Smooth muscle cell (in vitro differentiated cells): ENCODE results near the gene RASSF8. TPM values are rescaled to one million over a fixed set of nuclear protein-coding genes. Genes with fewer than 3 reads are reported as not detected.
"Not testable (repeated sequence)": the region's sequence is repeated elsewhere in the genome, so short reads cannot be mapped to it uniquely, and the experiment has no call there.

Experiments used
- DNase-seq: peaks from one replicate; lab custom pipeline; 2025; ENCODE audit not compliant: unreplicated experiment; lab: John Stamatoyannopoulos, UW
- H2AFZ ChIP-seq: fragments of 200-600 bp; sonication (generic); 2 replicates; pipeline ENCODE4 v1.6.0; 2016; ENCODE audit warnings: antibody characterized with exemption, low read depth, mild to moderate bottlenecking
- H3F3A ChIP-seq: fragments of 200-600 bp; sonication (generic); 2 replicates; pipeline ENCODE4 v1.6.0; 2017; ENCODE audit warnings: antibody characterized with exemption, low read depth
- H3K27ac ChIP-seq: fragments of 200-600 bp; sonication (generic); 2 replicates; pipeline ENCODE4 v1.5.1; 2016; ENCODE audit warnings: low read depth, mild to moderate bottlenecking
- H3K27me3 ChIP-seq: fragments of 200-600 bp; sonication (generic); 2 replicates; pipeline ENCODE4 v1.6.1; 2016; ENCODE audit warnings: low read depth, mild to moderate bottlenecking
- H3K36me3 ChIP-seq: fragments of 200-600 bp; sonication (generic); 2 replicates; pipeline ENCODE4 v1.5.1; 2016; ENCODE audit warnings: low read depth
- H3K4me1 ChIP-seq: fragments of 200-600 bp; sonication (generic); 2 replicates; pipeline ENCODE4 v1.5.1; 2016; ENCODE audit warnings: low read depth
- H3K4me2 ChIP-seq: fragments of 200-600 bp; sonication (generic); 2 replicates; pipeline ENCODE4 v1.6.0; 2016; ENCODE audit warnings: mild to moderate bottlenecking
- H3K4me3 ChIP-seq: fragments of 200-600 bp; sonication (generic); 2 replicates; pipeline ENCODE4 v1.5.1; 2016; ENCODE audit warnings: mild to moderate bottlenecking
- H3K79me2 ChIP-seq: fragments of 200-600 bp; sonication (generic); 2 replicates; pipeline ENCODE4 v1.6.0; 2016; ENCODE audit warnings: low read depth, mild to moderate bottlenecking
- H3K9ac ChIP-seq: fragments of 200-600 bp; sonication (generic); 2 replicates; pipeline ENCODE4 v1.6.0; 2016; ENCODE audit warnings: low read depth
- H3K9me3 ChIP-seq: fragments of 200-600 bp; sonication (generic); replicated peaks from 2 replicates; pipeline ENCODE4 v1.5.1; 2016; ENCODE audit warnings: low read depth
- H4K20me1 ChIP-seq: fragments of 200-600 bp; sonication (generic); 2 replicates; pipeline ENCODE4 v1.6.0; 2016; ENCODE audit warnings: low read depth
- WGBS: methylation state at CpG from one replicate; pipeline ENCODE4 v1.1.7; 2016; ENCODE audit warnings: low lambda C conversion rate; 5-methylcytosine and 5-hydroxymethylcytosine counted together
- polyA plus RNA-seq: library from polyadenylated mRNA; unstranded; fragments of >200 nt; fragmentation: Nextera tagmentation; extraction: Ambion mirVana; gene quantifications from 2 replicates; pipeline ENCODE4 v1.2.1, GENCODE V29; 2016
- total RNA-seq: library from RNA; depleted of rRNA; stranded (reverse); fragments of >200 nt; gene quantifications from 2 replicates; pipeline ENCODE4 v1.2.3, GENCODE V29; 2014
- TF ChIP-seq, protein P1 (sequence below): fragments of 200-600 bp; sonication (generic); IDR thresholded peaks from 2 replicates; pipeline ENCODE4 v1.5.1; 2017; ENCODE audit warnings: borderline replicate concordance, mild to moderate bottlenecking, antibody characterized with exemption; ENCODE audit not compliant: insufficient read depth, poor library complexity, severe bottlenecking

RASSF8 gene
- total and polyA plus RNA-seq, 2 experiments from 2014 or later = 9.8 to 29.8 TPM

DNA sequence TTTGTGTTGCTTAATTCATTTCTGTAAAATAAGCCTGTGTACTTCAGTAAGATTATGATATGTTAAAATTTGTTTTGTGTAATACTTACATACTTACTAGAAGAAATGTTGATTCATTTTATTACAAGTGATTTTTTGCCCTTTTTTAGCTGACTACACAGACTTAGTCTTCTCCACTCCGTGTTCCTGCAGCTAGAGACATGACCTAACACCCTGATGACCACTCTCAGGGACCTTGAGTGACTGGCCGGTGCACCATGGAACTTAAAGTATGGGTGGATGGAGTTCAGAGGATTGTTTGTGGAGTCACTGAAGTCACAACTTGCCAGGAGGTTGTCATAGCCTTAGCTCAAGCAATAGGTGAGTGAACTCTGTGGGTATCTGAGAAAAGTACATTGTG lies 96.6 kb downstream of the RASSF8 start:
- Histone ChIP-seq H3K4me3 (no peak overlapping the region), H4K20me1 (peaks cover 27% of the 10 kb centered on the region), H3K4me2 (no peak overlapping the region), H3K9me3 (no peaks in the 10 kb centered on the region), H3K36me3 (peaks cover 7% of the 10 kb centered on the region), H3K27me3 (no peaks in the 10 kb centered on the region), H3F3A (no peaks in the 10 kb centered on the region), H3K79me2 (peaks cover 21% of the 10 kb centered on the region), H3K27ac (no peak overlapping the region), H2AFZ (no peak overlapping the region), H3K4me1 (peaks cover 8% of the 10 kb centered on the region), H3K9ac (no peak overlapping the region)
- DNase-seq = no peak
- WGBS = 98% methylated on average over 2 of the region's 2 CpGs
- TF ChIP-seq, protein P1, sequence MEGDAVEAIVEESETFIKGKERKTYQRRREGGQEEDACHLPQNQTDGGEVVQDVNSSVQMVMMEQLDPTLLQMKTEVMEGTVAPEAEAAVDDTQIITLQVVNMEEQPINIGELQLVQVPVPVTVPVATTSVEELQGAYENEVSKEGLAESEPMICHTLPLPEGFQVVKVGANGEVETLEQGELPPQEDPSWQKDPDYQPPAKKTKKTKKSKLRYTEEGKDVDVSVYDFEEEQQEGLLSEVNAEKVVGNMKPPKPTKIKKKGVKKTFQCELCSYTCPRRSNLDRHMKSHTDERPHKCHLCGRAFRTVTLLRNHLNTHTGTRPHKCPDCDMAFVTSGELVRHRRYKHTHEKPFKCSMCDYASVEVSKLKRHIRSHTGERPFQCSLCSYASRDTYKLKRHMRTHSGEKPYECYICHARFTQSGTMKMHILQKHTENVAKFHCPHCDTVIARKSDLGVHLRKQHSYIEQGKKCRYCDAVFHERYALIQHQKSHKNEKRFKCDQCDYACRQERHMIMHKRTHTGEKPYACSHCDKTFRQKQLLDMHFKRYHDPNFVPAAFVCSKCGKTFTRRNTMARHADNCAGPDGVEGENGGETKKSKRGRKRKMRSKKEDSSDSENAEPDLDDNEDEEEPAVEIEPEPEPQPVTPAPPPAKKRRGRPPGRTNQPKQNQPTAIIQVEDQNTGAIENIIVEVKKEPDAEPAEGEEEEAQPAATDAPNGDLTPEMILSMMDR = no peak

- Histone ChIP-seq H3K9me3 (no peaks in the 10 kb centered on the region), H3K79me2 (peaks cover 13% of the 10 kb centered on the region), H2AFZ (no peak overlapping the region), H4K20me1 (peaks cover 27% of the 10 kb centered on the region), H3K4me2 (no peak overlapping the region), H3K27me3 (no peaks in the 10 kb centered on the region), H3K4me3 (no peak overlapping the region), H3K9ac (no peak overlapping the region), H3K4me1 (peaks cover 8% of the 10 kb centered on the region), H3K36me3 (peaks cover 7% of the 10 kb centered on the region), H3F3A (no peaks in the 10 kb centered on the region), H3K27ac (no peak overlapping the region)
- TF ChIP-seq, protein P1 = no peak
- 71% methylated on average over 1 of the region's 1 CpG for WGBS
- no peak for DNase-seq
Observed at GRCh38 chr12:26056335-26056734, 97.9 kb downstream of the RASSF8 start.

DNA sequence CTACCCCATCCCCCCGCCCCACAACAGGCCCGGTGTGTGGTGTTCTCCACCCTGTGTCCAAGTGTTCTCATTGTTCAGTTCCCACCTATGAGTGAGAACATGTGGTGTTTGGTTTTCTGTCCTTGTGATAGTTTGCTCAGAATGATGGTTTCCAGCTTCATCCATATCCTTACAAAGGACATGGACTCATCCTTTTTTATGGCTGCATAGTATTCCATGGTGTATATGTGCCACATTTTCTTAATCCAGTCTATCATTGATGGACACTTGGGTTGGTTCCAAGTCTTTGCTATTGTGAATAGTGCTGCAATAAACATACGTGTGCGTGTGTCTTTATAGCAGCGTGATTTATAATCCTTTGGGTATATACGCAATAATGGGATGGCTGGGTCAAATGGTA lies 98.8 kb downstream of the RASSF8 start:
- not testable (repeated sequence) for H3K36me3 ChIP-seq, H3K9ac ChIP-seq, H3K4me3 ChIP-seq, H3K27ac ChIP-seq, H3K4me1 ChIP-seq, H3F3A ChIP-seq, H3K9me3 ChIP-seq, H3K27me3 ChIP-seq, H3K4me2 ChIP-seq, H2AFZ ChIP-seq, H3K79me2 ChIP-seq, DNase-seq
- peaks cover 21% of the 10 kb centered on the region for H4K20me1 ChIP-seq
- 97% methylated on average over 6 of the region's 6 CpGs for WGBS

DNA sequence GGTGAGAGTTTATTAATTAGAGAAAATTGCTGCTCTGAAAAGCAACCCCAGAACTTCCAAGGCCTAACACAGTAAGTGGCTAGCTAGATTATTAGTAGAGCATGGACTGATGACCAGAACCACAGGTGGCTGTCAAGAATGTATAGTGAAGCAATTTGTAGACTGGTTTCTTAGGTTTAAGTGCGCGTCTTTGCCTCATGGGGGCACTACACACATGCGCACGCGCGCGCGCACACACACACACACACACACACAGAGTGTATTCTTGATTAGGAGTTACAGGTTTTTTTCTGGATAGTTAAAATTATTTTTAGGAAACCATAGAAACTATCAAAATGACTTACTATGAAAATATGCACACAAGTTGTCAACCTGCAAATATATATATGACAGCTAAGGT lies 99.8 kb downstream of the RASSF8 start:
- no peaks in the 10 kb centered on the region for H3K79me2 ChIP-seq
- TF ChIP-seq, protein P1 = no peak
- H3K27ac ChIP-seq = no peak overlapping the region
- DNase-seq = no peak
- H3K27me3 ChIP-seq = no peaks in the 10 kb centered on the region
- peaks cover 14% of the 10 kb centered on the region for H4K20me1 ChIP-seq
- 94% methylated on average over 8 of the region's 8 CpGs for WGBS
- no peak overlapping the region for H3K4me3 ChIP-seq
- no peaks in the 10 kb centered on the region for H3K9me3 ChIP-seq
- no peak overlapping the region for H3K4me2 ChIP-seq
- H3K9ac ChIP-seq = no peak overlapping the region
- no peaks in the 10 kb centered on the region for H3F3A ChIP-seq
- H3K36me3 ChIP-seq = peaks cover 7% of the 10 kb centered on the region
- H2AFZ ChIP-seq = no peak overlapping the region
- peaks cover 8% of the 10 kb centered on the region for H3K4me1 ChIP-seq
